Testis (tissue), 3 donors: ENCODE results near the gene DNAH9. TPM values are rescaled to one million over a fixed set of nuclear protein-coding genes. Genes with fewer than 3 reads are reported as not detected.

Experiments
- DNase-seq: peaks from one replicate; pipeline ENCODE4 v3.0.0-alpha.2; 2019
- H3K27ac ChIP-seq, 2 donors: fragments of 200-600 bp; sonication (generic); one replicate each; pipeline ENCODE4 v1.5.1; 2019
- H3K27me3 ChIP-seq: fragments of 200-600 bp; sonication (generic); one replicate; pipeline ENCODE4 v1.5.1; 2019
- H3K36me3 ChIP-seq: fragments of 200-600 bp; sonication (generic); one replicate; pipeline ENCODE4 v1.5.1; 2017; ENCODE audit warnings: low read depth; ENCODE audit errors: missing control alignments
- H3K4me1 ChIP-seq: fragments of 200-600 bp; sonication (generic); one replicate; pipeline ENCODE4 v1.5.1; 2019
- H3K4me3 ChIP-seq, 2 donors: fragments of 200-600 bp; sonication (generic); one replicate each; pipeline ENCODE4 v1.5.1; 2017 to 2019
- H3K9me3 ChIP-seq: fragments of 200-600 bp; sonication (generic); one replicate; pipeline ENCODE4 v1.5.1; 2017
- POLR2A ChIP-seq: fragments of 450-650 bp; IDR thresholded peaks from one replicate; pipeline ENCODE4 v1.6.1; 2017; ENCODE audit warnings: antibody characterized with exemption, mild to moderate bottlenecking, moderate library complexity
- WGBS, 2 donors: methylation state at CpG; one replicate each; pipeline ENCODE4 v1.1.5; 2018; 5-methylcytosine and 5-hydroxymethylcytosine counted together
- intact Hi-C: fragments of 100-400 bp; cut with DNase I; formaldehyde crosslinking; loops from one replicate; pipeline ENCODE4 v1.15.1; 2023; ENCODE audit warnings: low total_unique reads
- polyA plus RNA-seq: library from polyadenylated mRNA; stranded (reverse); fragments of 350-450 nt; fragmentation: Illumina TruSeq; extraction: RNeasy Lipid Tissue Mini Kit (QIAGEN cat#74804); gene quantifications from one replicate; pipeline ENCODE4 v1.2.3, GENCODE V29; 2014; ENCODE audit warnings: low read depth, low replicate concordance; ENCODE audit not compliant: insufficient read depth
- total RNA-seq, 2 donors: library from RNA; depleted of rRNA; stranded (reverse); fragments of >200 nt; gene quantifications; one replicate each; pipeline ENCODE4 v1.2.3, GENCODE V29; 2016
- TF ChIP-seq, protein P1 (sequence below), 3 experiments: fragments of 450-650 bp in 2 of 3; fragments of 200-600 bp in 1 of 3; sonication (generic) in 1 of 3; IDR thresholded peaks; one replicate each; pipeline ENCODE4 v1.5.1; 2016 to 2019; ENCODE audit warnings: antibody characterized with exemption in 3 of 3, mild to moderate bottlenecking in 2 of 3, moderate library complexity in 1 of 3

Gene DNAH9
- total and polyA plus RNA-seq, 3 donors from 2014 or later = 15.4 to 22.9 (median 19.4) TPM

- DNase-seq = no peak
- Histone ChIP-seq H3K36me3 (no peaks in the 10 kb centered on the region), H3K4me3 (no peak overlapping the region), H3K4me1 (no peaks in the 10 kb centered on the region), H3K9me3 (no peaks in the 10 kb centered on the region), H3K27me3 (no peaks in the 10 kb centered on the region), H3K27ac (no peak overlapping the region)
- intact Hi-C loops = no loop called here
- TF ChIP-seq, protein P1, sequence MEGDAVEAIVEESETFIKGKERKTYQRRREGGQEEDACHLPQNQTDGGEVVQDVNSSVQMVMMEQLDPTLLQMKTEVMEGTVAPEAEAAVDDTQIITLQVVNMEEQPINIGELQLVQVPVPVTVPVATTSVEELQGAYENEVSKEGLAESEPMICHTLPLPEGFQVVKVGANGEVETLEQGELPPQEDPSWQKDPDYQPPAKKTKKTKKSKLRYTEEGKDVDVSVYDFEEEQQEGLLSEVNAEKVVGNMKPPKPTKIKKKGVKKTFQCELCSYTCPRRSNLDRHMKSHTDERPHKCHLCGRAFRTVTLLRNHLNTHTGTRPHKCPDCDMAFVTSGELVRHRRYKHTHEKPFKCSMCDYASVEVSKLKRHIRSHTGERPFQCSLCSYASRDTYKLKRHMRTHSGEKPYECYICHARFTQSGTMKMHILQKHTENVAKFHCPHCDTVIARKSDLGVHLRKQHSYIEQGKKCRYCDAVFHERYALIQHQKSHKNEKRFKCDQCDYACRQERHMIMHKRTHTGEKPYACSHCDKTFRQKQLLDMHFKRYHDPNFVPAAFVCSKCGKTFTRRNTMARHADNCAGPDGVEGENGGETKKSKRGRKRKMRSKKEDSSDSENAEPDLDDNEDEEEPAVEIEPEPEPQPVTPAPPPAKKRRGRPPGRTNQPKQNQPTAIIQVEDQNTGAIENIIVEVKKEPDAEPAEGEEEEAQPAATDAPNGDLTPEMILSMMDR (IDR thresholded peaks at IDR 0.05) = no peak
- no peak for TF ChIP-seq POLR2A
- 92% methylated on average over 3 of the region's 3 CpGs; no CpG with 5 or more reads in 1 of the 2 donors for WGBS, 2 donors
Observed at GRCh38 chr17:11704041-11704440, 105.8 kb downstream of the DNAH9 start.

- DNase-seq = no peak
- Histone ChIP-seq H3K4me1 (no peaks in the 10 kb centered on the region), H3K4me3 (no peak overlapping the region), H3K27me3 (no peaks in the 10 kb centered on the region), H3K9me3 (no peaks in the 10 kb centered on the region), H3K36me3 (no peaks in the 10 kb centered on the region), H3K27ac (no peak overlapping the region)
- WGBS, 2 donors = 47 to 54% methylated on average over 3 of the region's 3 CpGs
- intact Hi-C loops = no loop called here
- no peak for TF ChIP-seq POLR2A
- TF ChIP-seq, protein P1 (IDR thresholded peaks at IDR 0.05) = no peak
Observed at GRCh38 chr17:11705111-11705510, 106.8 kb downstream of the DNAH9 start.

GRCh38 chr17:11707586-11707985 lies 109.3 kb downstream of the DNAH9 start:
- no peaks in the 10 kb centered on the region for H3K36me3 ChIP-seq
- TF ChIP-seq, protein P1 (IDR thresholded peaks at IDR 0.05) = no peak
- no peak for TF ChIP-seq POLR2A
- 71 to 76% methylated on average over 4 of the region's 4 CpGs for WGBS, 2 donors

GRCh38 chr17:11712456-11712855 lies 114.2 kb downstream of the DNAH9 start:
- TF ChIP-seq, protein P1 (IDR thresholded peaks at IDR 0.05) = no peak
- no peak for TF ChIP-seq POLR2A
- H3K4me1 ChIP-seq = no peaks in the 10 kb centered on the region
- no peak overlapping the region for H3K27ac ChIP-seq
- H3K36me3 ChIP-seq = no peaks in the 10 kb centered on the region
- 86 to 88% methylated on average over 3 of the region's 3 CpGs for WGBS, 2 donors
- no peaks in the 10 kb centered on the region for H3K27me3 ChIP-seq
- intact Hi-C loops = no loop called here
- no peaks in the 10 kb centered on the region for H3K9me3 ChIP-seq
- no peak overlapping the region for H3K4me3 ChIP-seq
- no peak for DNase-seq

More at GRCh38 chr17:11707586-11707985, 109.3 kb downstream of the DNAH9 start:
- DNase-seq = no peak
- H3K9me3 ChIP-seq = no peaks in the 10 kb centered on the region
- H3K4me3 ChIP-seq = no peak overlapping the region
- no peaks in the 10 kb centered on the region for H3K4me1 ChIP-seq
- H3K27ac ChIP-seq = no peak overlapping the region
- H3K27me3 ChIP-seq = no peaks in the 10 kb centered on the region
- intact Hi-C loops = no loop called here

DNA sequence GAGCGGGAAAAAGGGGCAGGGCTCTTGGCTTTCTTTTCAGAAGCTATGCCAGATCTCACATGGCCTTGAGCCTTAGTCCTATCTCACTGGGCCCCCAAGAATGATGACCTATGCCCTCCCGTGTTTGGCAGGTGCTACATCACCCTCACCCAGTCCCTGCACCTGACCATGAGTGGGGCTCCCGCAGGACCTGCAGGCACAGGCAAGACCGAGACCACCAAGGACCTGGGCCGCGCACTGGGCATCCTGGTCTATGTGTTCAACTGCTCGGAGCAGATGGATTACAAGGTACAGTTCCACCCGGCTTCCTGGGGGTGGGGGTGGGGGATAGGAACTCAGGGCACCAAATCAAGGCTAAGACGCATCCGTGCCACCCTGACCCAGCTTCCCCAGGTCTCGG lies 120.9 kb downstream of the DNAH9 start:
- intact Hi-C loops = no loop called here
- H3K4me3 ChIP-seq = no peak overlapping the region
- DNase-seq = no peak
- H3K27me3 ChIP-seq = no peaks in the 10 kb centered on the region
- no peaks in the 10 kb centered on the region for H3K9me3 ChIP-seq
- TF ChIP-seq, protein P1 (IDR thresholded peaks at IDR 0.05) = no peak
- no peak for TF ChIP-seq POLR2A
- no peaks in the 10 kb centered on the region for H3K36me3 ChIP-seq
- H3K4me1 ChIP-seq = no peaks in the 10 kb centered on the region
- 89 to 96% methylated on average over 7 to 11 of the region's 11 CpGs for WGBS, 2 donors
- no peak overlapping the region for H3K27ac ChIP-seq
